NCI-H748 (cell line): ENCODE data around the gene SEC14L5.

Source experiments
- DNase-seq: peaks from one replicate; lab custom pipeline; 2025; ENCODE audit not compliant: unreplicated experiment; lab: John Stamatoyannopoulos, UW

Gene SEC14L5

GRCh38 chr16:4982056-4982867 is 24.1 kb downstream of the SEC14L5 start:
- DNase-seq, result no peak

GRCh38 chr16:4984174-4984990 is 26.3 kb downstream of the SEC14L5 start:
- DNase-seq, result no peak

- DNase-seq, result no peak
These were observed 29.1 kb downstream of the SEC14L5 start for GRCh38 chr16:4987250-4987579.

- DNase-seq, result peak; percentile 17
These were observed 29.6 kb downstream of the SEC14L5 start for GRCh38 chr16:4987580-4988374.

GRCh38 chr16:4988647-4989046 is 30.5 kb downstream of the SEC14L5 start:
- DNase-seq, result no peak

GRCh38 chr16:4989391-4990006 is 31.4 kb downstream of the SEC14L5 start:
- no peak for DNase-seq

- no peak for DNase-seq
These were observed 32.3 kb downstream of the SEC14L5 start for GRCh38 chr16:4990415-4990814.

GRCh38 chr16:4991754-4992153 is 33.6 kb downstream of the SEC14L5 start:
- no peak for DNase-seq

GRCh38 chr16:4994719-4995434 is 36.7 kb downstream of the SEC14L5 start:
- DNase-seq, result no peak

- no peak for DNase-seq
These were observed 42.5 kb downstream of the SEC14L5 start for GRCh38 chr16:5000573-5001001.

GRCh38 chr16:5001571-5001970 is 43.4 kb downstream of the SEC14L5 start:
- no peak for DNase-seq

- DNase-seq, result no peak
These were observed 43.9 kb downstream of the SEC14L5 start for GRCh38 chr16:5001986-5002385.

GRCh38 chr16:5002699-5003143 is 44.6 kb downstream of the SEC14L5 start:
- no peak for DNase-seq

GRCh38 chr16:5003211-5003610 is 45.1 kb downstream of the SEC14L5 start:
- no peak for DNase-seq

- DNase-seq, result no peak
These were observed 45.7 kb downstream of the SEC14L5 start for GRCh38 chr16:5003828-5004227.

GRCh38 chr16:5004311-5004710 is 46.2 kb downstream of the SEC14L5 start:
- DNase-seq, result no peak

- no peak for DNase-seq
These were observed 47.8 kb downstream of the SEC14L5 start for GRCh38 chr16:5005916-5006315.

GRCh38 chr16:5006348-5007193 is 48.4 kb downstream of the SEC14L5 start:
- no peak for DNase-seq

GRCh38 chr16:5007256-5007655 is 49.1 kb downstream of the SEC14L5 start:
- no peak for DNase-seq
